ENCODE data around the gene AKR1E2. TPM values are rescaled to one million over a fixed set of nuclear protein-coding genes. Genes with fewer than 3 reads are reported as not detected.

Gene AKR1E2
- total and polyA plus RNA-seq, 9 of the 15 experiments (the other 6 are each of a cell fraction or from before 2014, with no cell fraction given): 4.2 to 16.6 (median 9.8) TPM

GRCh38 chr10:4867520-4868356, 41.7 kb downstream of the AKR1E2 start (continued):
- TF ChIP-seq ZBTB49 (CRISPR knock-in tag; IDR thresholded peaks at IDR 0.05; ENCODE audit: borderline replicate concordance): no peak
- peak; percentile 37; the same call in 1 of the 2 replicates for TF ChIP-seq E2F1 (CRISPR knock-in tag; IDR thresholded peaks at IDR 0.05)
- TF ChIP-seq SMARCA4 (IDR thresholded peaks at IDR 0.05): peak; percentile 99
- peak; percentile 95 for TF ChIP-seq ATF3 (IDR thresholded peaks at IDR 0.05)
- TF ChIP-seq ATF3 (CRISPR knock-in tag; conservative IDR thresholded peaks at IDR 0.05): 0 out of 2 replicates have a peak, but pooled peaks have one; percentile 57
- no peak for TF ChIP-seq GABPA (tag; conservative IDR thresholded peaks at IDR 0.05; ENCODE audit: low read depth)
- TF ChIP-seq JUNB (CRISPR knock-in tag; conservative IDR thresholded peaks at IDR 0.05): no peak
- peak; percentile 19 for TF ChIP-seq POLR2B (IDR thresholded peaks at IDR 0.05; ENCODE audit: low read depth, partially characterized antibody)
- TF ChIP-seq SOX6 (IDR thresholded peaks at IDR 0.05): peak; percentile 99
- TF ChIP-seq ADNP (tag; IDR thresholded peaks at IDR 0.05): peak; percentile 80
- TF ChIP-seq CCNT2 (IDR thresholded peaks at IDR 0.05; ENCODE audit: borderline replicate concordance, extremely low read depth, insufficient read length, low read depth, low read length): peak; percentile 81
- 0 out of 2 replicates have a peak, but pooled peaks have one; percentile 24 for TF ChIP-seq NCOA6 (IDR thresholded peaks at IDR 0.05)
- no peak for TF ChIP-seq ZNF609 (CRISPR knock-in tag; IDR thresholded peaks at IDR 0.05; ENCODE audit: borderline replicate concordance)
- TF ChIP-seq MCM3 (IDR thresholded peaks at IDR 0.05): no peak
- TF ChIP-seq EP400 (IDR thresholded peaks at IDR 0.05): peak; percentile 80
- peak; percentile 87 to 92 for TF ChIP-seq TEAD1 (CRISPR knock-in tag; IDR thresholded peaks at IDR 0.05)
- no peak for TF ChIP-seq ZNF143 (CRISPR knock-in tag; IDR thresholded peaks at IDR 0.05)
- no peak for TF ChIP-seq GABPB2 (CRISPR knock-in tag; conservative IDR thresholded peaks at IDR 0.05)
- TF ChIP-seq PHF20 (IDR thresholded peaks at IDR 0.05; ENCODE audit: partially characterized antibody): no peak
